Colonic mucosa (tissue), 4 donors: ENCODE data around the gene GLE1. TPM values are rescaled to one million over a fixed set of nuclear protein-coding genes. Genes with fewer than 3 reads are reported as not detected.
A peak's percentile ranks its signal among the peaks of the same experiment; 100 is the strongest.

Experiments used
- DNase-seq: peaks from one replicate; pipeline ENCODE4 v3.0.0-alpha.2; 2020
- H3K27ac ChIP-seq: fragments of 200-600 bp; one replicate; pipeline ENCODE4 v1.8.0; 2021
- H3K27me3 ChIP-seq: fragments of 200-600 bp; one replicate; pipeline ENCODE4 v1.8.0; 2021
- H3K36me3 ChIP-seq: fragments of 200-600 bp; one replicate; pipeline ENCODE4 v1.8.0; 2021
- H3K4me1 ChIP-seq: fragments of 200-600 bp; one replicate; pipeline ENCODE4 v1.8.0; 2021; ENCODE audit warnings: mild to moderate bottlenecking
- H3K4me3 ChIP-seq: fragments of 200-600 bp; one replicate; pipeline ENCODE4 v1.8.0; 2021
- H3K9ac ChIP-seq, 2 donors: one replicate each; pipeline ENCODE4 v1.7.0; 2013; ENCODE audit warnings: control low read depth in 2 of 2, low read depth in 2 of 2, low read length in 2 of 2
- H3K9me3 ChIP-seq: fragments of 200-600 bp; one replicate; pipeline ENCODE4 v1.8.0; 2021
- intact Hi-C: fragments of 100-400 bp; cut with DNase I; formaldehyde crosslinking; loops from one replicate; pipeline ENCODE4 v1.14.1; 2022
- total RNA-seq, 2 donors: library from RNA; stranded (reverse); fragmentation: NEBNext Ultra II Directional in 1 of 2; extraction: Animal tissue kit (Norgen Biotek cat#: 25700) in 1 of 2; gene quantifications; one replicate each; pipeline ENCODE4 v1.2.1, GENCODE V29; 2021
- TF ChIP-seq, protein P1 (sequence below): fragments of 200-600 bp; IDR thresholded peaks from one replicate; pipeline ENCODE4 v1.8.0; 2022; ENCODE audit warnings: antibody characterized with exemption, mild to moderate bottlenecking
- donor health status: healthy.
- donor health status: DM: no; HTN: no; CAD: no.
- donor health status: DM: no; HTN: no; CAD: no.

GLE1 gene
- total RNA-seq, 2 donors from 2014 or later = 30.7 to 44.5 TPM

- Histone ChIP-seq H3K27ac (peak overlapping the region; percentile 87), H3K27me3 (no peaks in the 10 kb centered on the region), H3K36me3 (no peaks in the 10 kb centered on the region), H3K9me3 (no peaks in the 10 kb centered on the region), H3K9ac (no peak overlapping the region), H3K4me1 (peaks cover 28% of the 10 kb centered on the region), H3K4me3 (no peak overlapping the region)
- intact Hi-C loops = no loop called here
- DNase-seq = no peak
- TF ChIP-seq, protein P1, sequence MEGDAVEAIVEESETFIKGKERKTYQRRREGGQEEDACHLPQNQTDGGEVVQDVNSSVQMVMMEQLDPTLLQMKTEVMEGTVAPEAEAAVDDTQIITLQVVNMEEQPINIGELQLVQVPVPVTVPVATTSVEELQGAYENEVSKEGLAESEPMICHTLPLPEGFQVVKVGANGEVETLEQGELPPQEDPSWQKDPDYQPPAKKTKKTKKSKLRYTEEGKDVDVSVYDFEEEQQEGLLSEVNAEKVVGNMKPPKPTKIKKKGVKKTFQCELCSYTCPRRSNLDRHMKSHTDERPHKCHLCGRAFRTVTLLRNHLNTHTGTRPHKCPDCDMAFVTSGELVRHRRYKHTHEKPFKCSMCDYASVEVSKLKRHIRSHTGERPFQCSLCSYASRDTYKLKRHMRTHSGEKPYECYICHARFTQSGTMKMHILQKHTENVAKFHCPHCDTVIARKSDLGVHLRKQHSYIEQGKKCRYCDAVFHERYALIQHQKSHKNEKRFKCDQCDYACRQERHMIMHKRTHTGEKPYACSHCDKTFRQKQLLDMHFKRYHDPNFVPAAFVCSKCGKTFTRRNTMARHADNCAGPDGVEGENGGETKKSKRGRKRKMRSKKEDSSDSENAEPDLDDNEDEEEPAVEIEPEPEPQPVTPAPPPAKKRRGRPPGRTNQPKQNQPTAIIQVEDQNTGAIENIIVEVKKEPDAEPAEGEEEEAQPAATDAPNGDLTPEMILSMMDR = no peak
These were observed 52.6 kb downstream of the GLE1 start for GRCh38 chr9:128556926-128557634.

DNA sequence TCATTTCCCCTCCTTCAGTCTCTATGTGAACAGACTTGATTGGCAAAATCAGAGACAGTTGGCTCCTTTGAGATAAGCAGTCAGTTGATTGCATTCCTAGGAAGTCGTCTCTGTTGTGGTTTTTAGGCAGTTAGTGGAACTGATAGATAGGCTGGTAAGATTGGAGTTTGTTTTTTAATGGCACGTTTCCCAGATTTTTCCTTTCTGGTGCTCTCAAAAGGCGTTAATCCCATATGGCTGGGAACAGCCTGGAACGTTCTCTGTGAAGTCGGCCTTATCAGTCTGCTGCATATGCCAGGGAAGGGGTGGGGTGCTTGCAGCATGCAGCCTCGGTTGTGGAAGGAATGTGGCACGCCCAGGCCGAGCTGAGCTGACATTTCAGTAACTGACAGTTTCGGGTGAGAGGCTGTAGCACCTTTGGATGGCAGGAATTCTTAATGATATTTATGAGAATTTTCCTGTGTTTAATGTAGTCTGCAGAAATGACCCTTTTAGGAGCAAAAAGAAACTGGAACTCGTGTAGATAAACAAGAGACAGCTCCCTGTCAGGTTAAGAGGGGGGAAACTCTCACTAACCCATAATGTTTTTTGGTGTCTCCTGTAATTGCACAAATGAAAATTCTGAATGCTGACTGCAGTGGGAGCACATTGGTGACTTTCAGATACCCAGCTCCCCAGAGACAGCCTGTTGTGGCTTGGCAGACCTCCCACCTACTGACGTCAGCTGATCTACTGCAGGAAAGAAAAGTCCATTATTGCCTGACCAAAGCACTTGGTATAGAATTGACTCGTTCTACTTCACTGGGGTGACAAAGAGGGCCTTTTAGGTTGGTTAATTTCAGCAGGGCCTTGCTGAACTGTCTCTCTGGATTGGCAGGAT is 54.2 kb downstream of the GLE1 start:
- H3K9me3 ChIP-seq = no peaks in the 10 kb centered on the region
- peak overlapping the region in 1 of 2 donors; percentile 64 for H3K9ac ChIP-seq
- intact Hi-C loops = no loop called here
- no peak overlapping the region for H3K4me3 ChIP-seq
- TF ChIP-seq, protein P1 = no peak
- peak overlapping the region; percentile 55 for H3K27ac ChIP-seq
- no peaks in the 10 kb centered on the region for H3K36me3 ChIP-seq
- peaks cover 28% of the 10 kb centered on the region for H3K4me1 ChIP-seq
- peak; percentile 91 for DNase-seq
- H3K27me3 ChIP-seq = no peaks in the 10 kb centered on the region

- Histone ChIP-seq H3K27ac (peak overlapping the region; percentile 46), H3K4me1 (peaks cover 7% of the 10 kb centered on the region), H3K9ac (peak overlapping the region in 1 of 2 donors; percentile 48), H3K4me3 (no peak overlapping the region), H3K27me3 (no peaks in the 10 kb centered on the region), H3K9me3 (no peaks in the 10 kb centered on the region), H3K36me3 (peaks cover 10% of the 10 kb centered on the region)
- no peak for DNase-seq
- TF ChIP-seq, protein P1 = no peak
- intact Hi-C loops = no loop called here
These were observed 61.1 kb downstream of the GLE1 start for GRCh38 chr9:128565578-128565977.

DNA sequence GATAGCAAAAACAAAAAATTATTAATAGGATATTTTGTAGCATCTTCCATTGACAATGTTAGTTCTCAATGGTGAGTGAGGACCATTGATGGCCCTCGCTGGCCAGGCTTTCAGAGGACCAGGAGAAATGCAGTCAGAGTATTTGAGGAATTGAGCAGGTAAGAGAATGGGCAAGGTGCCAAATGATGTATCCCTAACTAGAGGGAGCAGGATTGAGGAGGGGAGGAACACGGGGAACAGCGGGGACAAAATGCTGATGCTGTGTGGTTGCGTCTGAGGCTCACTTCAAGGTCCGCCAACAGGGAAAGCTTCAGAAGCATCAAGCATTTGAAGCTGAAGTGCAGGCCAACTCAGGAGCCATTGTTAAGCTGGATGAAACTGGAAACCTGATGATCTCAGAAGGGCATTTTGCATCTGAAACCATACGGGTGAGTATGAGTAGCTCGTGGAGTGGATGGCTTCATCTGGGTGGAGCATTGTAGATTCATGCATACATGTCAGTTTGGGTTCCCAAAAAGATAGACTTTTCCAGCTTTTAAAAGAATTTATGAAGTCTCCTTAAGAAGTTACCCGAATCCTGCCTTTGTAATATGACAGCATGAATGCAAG is 64.1 kb downstream of the GLE1 start:
- Histone ChIP-seq H3K36me3 (peaks cover 14% of the 10 kb centered on the region), H3K27ac (no peak overlapping the region), H3K9me3 (no peaks in the 10 kb centered on the region), H3K9ac (no peak overlapping the region), H3K4me1 (peaks cover 7% of the 10 kb centered on the region), H3K4me3 (no peak overlapping the region), H3K27me3 (no peaks in the 10 kb centered on the region)
- intact Hi-C loops = no loop called here
- DNase-seq = no peak
- TF ChIP-seq, protein P1 = no peak

GRCh38 chr9:128575469-128575868 is 71.0 kb downstream of the GLE1 start:
- Histone ChIP-seq H3K4me3 (no peak overlapping the region), H3K36me3 (peaks cover 38% of the 10 kb centered on the region), H3K27ac (peak overlapping the region; percentile 71), H3K27me3 (no peaks in the 10 kb centered on the region), H3K9ac (no peak overlapping the region), H3K4me1 (peaks cover 6% of the 10 kb centered on the region), H3K9me3 (no peaks in the 10 kb centered on the region)
- peak; percentile 81 for DNase-seq
- intact Hi-C loops = no loop called here
- TF ChIP-seq, protein P1 = no peak
